MM.1S (cell line): ENCODE measurements around the gene CCNK.

ENCODE experiments used
- EZH2 ChIP-seq: fragments of 300-600 bp; sonication (generic); optimal IDR thresholded peaks from 2 replicates; pipeline ENCODE3; 2017; ENCODE audit warnings: low read depth, mild to moderate bottlenecking, antibody characterized with exemption, low read length, mixed read lengths
- EZH2phosphoT487 ChIP-seq: fragments of 300-600 bp; sonication (generic); IDR thresholded peaks from 2 replicates; pipeline ENCODE4 v1.6.1; 2018; ENCODE audit warnings: antibody characterized with exemption, low read length
- TF ChIP-seq, protein P1 (sequence below): fragments of 300-600 bp; sonication (generic); IDR thresholded peaks from 2 replicates; pipeline ENCODE4 v1.5.1; 2016; ENCODE audit warnings: antibody characterized with exemption, low read length, mixed read lengths

DNA sequence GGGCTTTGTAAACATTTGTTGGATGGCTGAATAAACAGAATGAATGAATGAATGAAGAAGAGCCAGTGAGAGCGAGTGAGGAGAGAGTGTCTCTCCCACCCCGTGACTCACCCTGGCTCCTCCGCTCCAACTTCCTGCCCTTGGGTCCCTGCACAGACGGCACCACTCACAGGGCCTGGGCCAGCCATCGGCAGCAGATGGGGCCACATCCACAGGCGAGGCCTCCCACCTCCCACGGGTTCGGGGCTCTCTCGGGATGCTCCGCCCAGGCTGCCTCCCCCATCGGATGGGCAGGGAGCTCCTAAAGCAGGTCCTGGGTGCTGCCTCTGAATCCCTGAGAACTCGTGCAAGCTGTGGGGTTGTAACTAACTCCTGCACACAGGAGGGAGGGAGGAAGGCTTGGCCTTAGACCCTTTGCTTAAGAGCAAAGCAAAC is 41.3 kb downstream of the CCNK start:
- TF ChIP-seq, protein P1, sequence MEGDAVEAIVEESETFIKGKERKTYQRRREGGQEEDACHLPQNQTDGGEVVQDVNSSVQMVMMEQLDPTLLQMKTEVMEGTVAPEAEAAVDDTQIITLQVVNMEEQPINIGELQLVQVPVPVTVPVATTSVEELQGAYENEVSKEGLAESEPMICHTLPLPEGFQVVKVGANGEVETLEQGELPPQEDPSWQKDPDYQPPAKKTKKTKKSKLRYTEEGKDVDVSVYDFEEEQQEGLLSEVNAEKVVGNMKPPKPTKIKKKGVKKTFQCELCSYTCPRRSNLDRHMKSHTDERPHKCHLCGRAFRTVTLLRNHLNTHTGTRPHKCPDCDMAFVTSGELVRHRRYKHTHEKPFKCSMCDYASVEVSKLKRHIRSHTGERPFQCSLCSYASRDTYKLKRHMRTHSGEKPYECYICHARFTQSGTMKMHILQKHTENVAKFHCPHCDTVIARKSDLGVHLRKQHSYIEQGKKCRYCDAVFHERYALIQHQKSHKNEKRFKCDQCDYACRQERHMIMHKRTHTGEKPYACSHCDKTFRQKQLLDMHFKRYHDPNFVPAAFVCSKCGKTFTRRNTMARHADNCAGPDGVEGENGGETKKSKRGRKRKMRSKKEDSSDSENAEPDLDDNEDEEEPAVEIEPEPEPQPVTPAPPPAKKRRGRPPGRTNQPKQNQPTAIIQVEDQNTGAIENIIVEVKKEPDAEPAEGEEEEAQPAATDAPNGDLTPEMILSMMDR: no peak
- TF ChIP-seq EZH2 (no peak), EZH2phosphoT487 (no peak)
